ENCODE measurements around the gene PTGES2.

GRCh38 chr9:128101231-128101661, 26.3 kb downstream of the PTGES2 start:
- TF ChIP-seq CTCF (IDR thresholded peaks at IDR 0.05) (no peak), POLR2A (IDR thresholded peaks at IDR 0.05) (peak in 1 of 2 donors; percentile 24)

All from thyroid gland (tissue), 4 donors.